PC-3 (cell line): Measurements from ENCODE around the gene PDGFD. TPM values are rescaled to one million over a fixed set of nuclear protein-coding genes. Genes with fewer than 3 reads are reported as not detected.

Source experiments
- ATAC-seq: fragments of 200-7000 bp; cut with Tn5 transposase; 2 replicates; pipeline ENCODE4 v1.9.1; 2020; ENCODE audit warnings: mild to moderate bottlenecking, moderate library complexity
- BruUV-seq: library from RNA; stranded (reverse); fragments of 400-500 nt; replicated peaks from 2 replicates; lab custom pipeline; 2021; lab: Mats Ljungman, UMichigan
- CTCF ChIA-PET: fragments of 300-600 bp; sonication (Branson Sonifier 250); formaldehyde crosslinking; loops from one replicate; lab custom pipeline; 2022; ENCODE audit warnings: antibody characterized with exemption; lab: Charles Lee
- POLR2A ChIA-PET: fragments of 300-600 bp; sonication (Branson Sonifier 250); formaldehyde crosslinking; loops from one replicate; lab custom pipeline; 2022; ENCODE audit warnings: antibody characterized with exemption; ENCODE audit not compliant: unreplicated experiment; lab: Charles Lee
- DNase-seq: peaks from one replicate; pipeline ENCODE4 v3.0.0-alpha.2; 2015
- H2AFZ ChIP-seq: fragments of 300-600 bp; sonication (generic); 2 replicates; pipeline ENCODE4 v1.6.0; 2016; ENCODE audit warnings: antibody characterized with exemption, low read length
- H3F3A ChIP-seq: fragments of 300-600 bp; sonication (generic); one replicate; pipeline ENCODE4 v1.6.0; 2017; ENCODE audit warnings: antibody characterized with exemption, low read length, control low read depth, mild to moderate bottlenecking; ENCODE audit not compliant: unreplicated experiment
- H3K27ac ChIP-seq: fragments of 300-600 bp; sonication (generic); 2 replicates; pipeline ENCODE4 v1.5.1; 2016; ENCODE audit warnings: mild to moderate bottlenecking, low read length
- H3K27me3 ChIP-seq: fragments of 300-600 bp; sonication (generic); 2 replicates; pipeline ENCODE4 v1.6.1; 2016; ENCODE audit warnings: low read length, mixed read lengths
- H3K36me3 ChIP-seq: fragments of 300-600 bp; sonication (generic); 2 replicates; pipeline ENCODE4 v1.6.1; 2016; ENCODE audit warnings: low read depth, mixed run types, low read length, mixed read lengths
- H3K4me1 ChIP-seq: fragments of 300-600 bp; sonication (generic); 2 replicates; pipeline ENCODE4 v1.5.1; 2016; ENCODE audit warnings: low read length; ENCODE audit not compliant: insufficient read depth
- H3K4me2 ChIP-seq: fragments of 300-600 bp; sonication (generic); 2 replicates; pipeline ENCODE4 v1.6.0; 2016; ENCODE audit warnings: low read length
- H3K4me3 ChIP-seq: fragments of 300-600 bp; sonication (generic); 2 replicates; pipeline ENCODE4 v1.5.1; 2016; ENCODE audit warnings: mild to moderate bottlenecking, low read length, mixed read lengths
- H3K79me2 ChIP-seq: fragments of 300-600 bp; sonication (generic); 2 replicates; pipeline ENCODE4 v1.6.1; 2017; ENCODE audit warnings: low read length, mixed read lengths
- H3K9ac ChIP-seq: fragments of 300-600 bp; sonication (generic); 2 replicates; pipeline ENCODE4 v1.6.0; 2016; ENCODE audit warnings: mild to moderate bottlenecking, low read length
- H3K9me2 ChIP-seq: fragments of 300-600 bp; sonication (generic); replicated peaks from 2 replicates; pipeline ENCODE4 v1.6.1; 2016; ENCODE audit warnings: mixed run types, low read length, mixed read lengths
- H3K9me3 ChIP-seq: fragments of 300-600 bp; sonication (generic); 2 replicates; pipeline ENCODE4 v1.6.1; 2016; ENCODE audit warnings: low read length, mixed read lengths
- H4K20me1 ChIP-seq: fragments of 300-600 bp; sonication (generic); 2 replicates; pipeline ENCODE4 v1.6.1; 2016; ENCODE audit warnings: low read length, mixed read lengths
- EZH2 ChIP-seq: fragments of 300-600 bp; sonication (generic); IDR thresholded peaks from one replicate; pipeline ENCODE4 v1.6.1; 2017; ENCODE audit warnings: antibody characterized with exemption, mild to moderate bottlenecking, low read length; ENCODE audit not compliant: unreplicated experiment
- EZH2phosphoT487 ChIP-seq: fragments of 300-600 bp; sonication (generic); IDR thresholded peaks from 2 replicates; pipeline ENCODE4 v1.6.1; 2018; ENCODE audit warnings: mild to moderate bottlenecking, antibody characterized with exemption, low read length, borderline replicate concordance
- intact Hi-C: fragments of 100-400 bp; cut with micrococcal nuclease; formaldehyde crosslinking; loops from 2 replicates; pipeline ENCODE4 v1.9.0; 2023
- total RNA-seq: library from RNA; depleted of rRNA; stranded (reverse); fragments of >200 nt; gene quantifications from 2 replicates; pipeline ENCODE4 v1.2.3, GENCODE V29; 2014
- TF ChIP-seq, protein P1 (sequence below): fragments of 300-600 bp; sonication (generic); conservative IDR thresholded peaks from 2 replicates; pipeline ENCODE4 v1.5.1; 2017; ENCODE audit warnings: antibody characterized with exemption, low read depth, mild to moderate bottlenecking, low read length

Gene PDGFD
- total RNA-seq, 1 experiment from 2014 or later, result 5.0 TPM

DNA sequence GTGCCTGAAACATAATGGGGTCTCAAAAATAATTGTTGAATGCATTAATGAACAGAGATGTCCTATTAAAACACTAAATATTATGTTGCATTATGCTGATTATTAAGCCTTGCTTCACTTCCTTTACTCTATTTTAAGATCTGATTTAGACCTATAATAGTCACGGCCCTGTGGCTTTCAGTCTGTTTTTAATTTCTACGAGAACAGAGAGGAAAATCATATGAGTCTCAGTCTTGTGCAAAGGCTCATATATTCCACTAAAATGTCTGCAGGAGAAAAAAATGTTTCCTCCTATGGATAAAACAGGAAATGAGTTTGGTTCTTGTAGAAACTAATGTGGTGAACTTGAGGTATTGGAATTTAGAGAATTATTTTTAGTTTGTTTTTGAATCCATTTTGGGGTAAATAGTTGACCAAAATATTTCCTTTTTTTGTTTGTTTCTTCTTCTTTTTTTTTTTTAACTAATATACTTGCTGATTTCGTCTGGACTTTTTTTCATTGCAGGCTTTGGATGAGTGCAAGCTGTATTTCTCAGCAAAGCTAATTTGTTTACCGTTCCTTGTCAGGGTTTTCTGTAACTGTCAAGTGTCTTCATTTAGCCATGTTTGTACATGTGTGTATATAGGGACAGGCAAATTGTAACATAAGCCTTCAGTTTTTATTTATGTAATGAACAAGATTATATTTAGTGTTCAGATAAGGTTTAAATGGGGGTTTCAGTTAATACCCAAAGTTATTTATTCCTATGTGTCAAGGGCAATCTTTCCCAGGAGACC, 266.6 kb downstream of the PDGFD start:
- CTCF ChIA-PET, result no interaction called here
- no TSS peak for BruUV-seq

DNA sequence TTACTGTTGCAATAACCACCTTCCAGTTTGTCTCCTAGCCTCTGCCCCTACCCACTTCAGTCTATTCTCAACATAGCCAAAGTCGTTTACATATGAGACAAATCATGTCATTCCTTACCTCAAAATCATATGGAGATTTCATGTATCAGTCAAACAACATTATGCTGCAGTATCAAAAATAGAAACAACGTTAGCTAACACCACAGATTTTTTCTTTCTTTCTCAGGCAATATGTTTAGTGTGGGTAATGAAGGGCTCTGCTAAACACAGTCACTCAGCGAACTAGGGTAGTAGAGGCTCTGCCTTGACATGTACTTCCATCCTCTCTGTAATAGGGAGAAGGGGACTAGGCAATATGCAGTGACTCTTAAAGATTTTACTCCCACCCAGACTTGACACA, 268.8 kb downstream of the PDGFD start:
- ATAC-seq, result no peak
- CTCF ChIA-PET, result no interaction called here
- no TSS peak for BruUV-seq
- no peaks in the 10 kb centered on the region for H3K27me3 ChIP-seq
- H3K4me2 ChIP-seq, result no peak overlapping the region
- no peaks in the 10 kb centered on the region for H3K9me3 ChIP-seq
- no peak overlapping the region for H3K9ac ChIP-seq
- intact Hi-C loops, result no loop called here
- H4K20me1 ChIP-seq, result no peaks in the 10 kb centered on the region
- H2AFZ ChIP-seq, result no peak overlapping the region
- H3K27ac ChIP-seq, result no peak overlapping the region
- TF ChIP-seq EZH2 (no peak), EZH2phosphoT487 (no peak)
- TF ChIP-seq, protein P1, sequence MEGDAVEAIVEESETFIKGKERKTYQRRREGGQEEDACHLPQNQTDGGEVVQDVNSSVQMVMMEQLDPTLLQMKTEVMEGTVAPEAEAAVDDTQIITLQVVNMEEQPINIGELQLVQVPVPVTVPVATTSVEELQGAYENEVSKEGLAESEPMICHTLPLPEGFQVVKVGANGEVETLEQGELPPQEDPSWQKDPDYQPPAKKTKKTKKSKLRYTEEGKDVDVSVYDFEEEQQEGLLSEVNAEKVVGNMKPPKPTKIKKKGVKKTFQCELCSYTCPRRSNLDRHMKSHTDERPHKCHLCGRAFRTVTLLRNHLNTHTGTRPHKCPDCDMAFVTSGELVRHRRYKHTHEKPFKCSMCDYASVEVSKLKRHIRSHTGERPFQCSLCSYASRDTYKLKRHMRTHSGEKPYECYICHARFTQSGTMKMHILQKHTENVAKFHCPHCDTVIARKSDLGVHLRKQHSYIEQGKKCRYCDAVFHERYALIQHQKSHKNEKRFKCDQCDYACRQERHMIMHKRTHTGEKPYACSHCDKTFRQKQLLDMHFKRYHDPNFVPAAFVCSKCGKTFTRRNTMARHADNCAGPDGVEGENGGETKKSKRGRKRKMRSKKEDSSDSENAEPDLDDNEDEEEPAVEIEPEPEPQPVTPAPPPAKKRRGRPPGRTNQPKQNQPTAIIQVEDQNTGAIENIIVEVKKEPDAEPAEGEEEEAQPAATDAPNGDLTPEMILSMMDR, result no peak
- H3K9me2 ChIP-seq, result no peaks in the 10 kb centered on the region
- no peaks in the 10 kb centered on the region for H3F3A ChIP-seq
- H3K79me2 ChIP-seq, result no peaks in the 10 kb centered on the region
- POLR2A ChIA-PET, result no interaction called here
- no peak for DNase-seq
- H3K4me3 ChIP-seq, result no peak overlapping the region
- H3K36me3 ChIP-seq, result no peaks in the 10 kb centered on the region
- no peaks in the 10 kb centered on the region for H3K4me1 ChIP-seq

More for the DNA sequence above, 266.6 kb downstream of the PDGFD start:
- Histone ChIP-seq H3K79me2 (no peaks in the 10 kb centered on the region), H3K27ac (no peak overlapping the region), H3F3A (no peaks in the 10 kb centered on the region), H3K4me3 (no peak overlapping the region), H3K9me2 (no peaks in the 10 kb centered on the region), H3K36me3 (no peaks in the 10 kb centered on the region), H3K4me1 (no peaks in the 10 kb centered on the region), H4K20me1 (no peaks in the 10 kb centered on the region), H3K9me3 (no peaks in the 10 kb centered on the region), H3K9ac (no peak overlapping the region), H3K27me3 (no peaks in the 10 kb centered on the region), H3K4me2 (no peak overlapping the region), H2AFZ (no peak overlapping the region)
- ATAC-seq, result no peak
- intact Hi-C loops, result no loop called here
- DNase-seq, result no peak
- POLR2A ChIA-PET, result no interaction called here
- TF ChIP-seq, protein P1, result no peak
- TF ChIP-seq EZH2 (no peak), EZH2phosphoT487 (no peak)

DNA sequence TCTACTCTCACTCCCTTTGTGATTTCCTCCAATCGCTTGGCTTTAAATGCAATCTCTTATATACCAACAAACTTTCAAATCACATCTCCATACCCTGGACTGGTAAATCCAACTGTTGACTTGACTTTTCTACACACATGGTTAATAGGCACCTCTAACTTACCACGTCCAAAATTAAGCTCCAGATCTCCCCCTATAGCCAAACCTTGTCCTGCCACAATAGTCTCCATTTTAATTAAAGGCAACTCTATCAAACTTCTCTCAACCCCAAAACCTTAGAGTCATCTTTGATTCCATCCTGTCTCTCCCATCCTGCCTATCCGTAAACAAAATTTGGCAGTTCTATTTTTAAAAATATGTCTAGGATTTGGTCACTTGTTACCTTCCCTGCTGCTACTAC, 269.3 kb downstream of the PDGFD start:
- H3K79me2 ChIP-seq, result no peaks in the 10 kb centered on the region
- no peaks in the 10 kb centered on the region for H3F3A ChIP-seq
- intact Hi-C loops, result no loop called here
- H3K27ac ChIP-seq, result no peak overlapping the region
- H3K4me3 ChIP-seq, result no peak overlapping the region
- H3K9me2 ChIP-seq, result no peaks in the 10 kb centered on the region
- no peak overlapping the region for H2AFZ ChIP-seq
- H4K20me1 ChIP-seq, result no peaks in the 10 kb centered on the region
- H3K9me3 ChIP-seq, result no peaks in the 10 kb centered on the region
- H3K9ac ChIP-seq, result no peak overlapping the region
- ATAC-seq (no peak), DNase-seq (no peak)
- TF ChIP-seq EZH2phosphoT487 (no peak), EZH2 (no peak)
- TF ChIP-seq, protein P1, result no peak
- H3K4me1 ChIP-seq, result no peaks in the 10 kb centered on the region
- no peaks in the 10 kb centered on the region for H3K36me3 ChIP-seq
- ChIA-PET POLR2A (no interaction called here), CTCF (no interaction called here)
- BruUV-seq, result no TSS peak
- no peaks in the 10 kb centered on the region for H3K27me3 ChIP-seq
- H3K4me2 ChIP-seq, result no peak overlapping the region
